WERI-Rb-1 (cell line): ENCODE measurements around the gene STPG4.

Experiments
- DNase-seq: peaks from one replicate; pipeline ENCODE4 v3.0.0-alpha.2; 2020
- H3K27ac ChIP-seq: fragments of 250-450 bp; sonication (Bioruptor Pico); 2 replicates; pipeline ENCODE4 v1.5.1; 2020; ENCODE audit warnings: mild to moderate bottlenecking, moderate library complexity
- H3K27me3 ChIP-seq: fragments of 250-450 bp; sonication (Bioruptor Pico); 2 replicates; pipeline ENCODE4 v1.5.1; 2021; ENCODE audit warnings: mild to moderate bottlenecking, low read depth, moderate library complexity; ENCODE audit not compliant: insufficient read depth, severe bottlenecking
- H3K36me3 ChIP-seq: fragments of 250-450 bp; sonication (Bioruptor Pico); 2 replicates; pipeline ENCODE4 v1.5.1; 2020; ENCODE audit warnings: mild to moderate bottlenecking, moderate library complexity
- H3K4me3 ChIP-seq: 2 replicates; pipeline ENCODE4 v1.5.1; 2011; ENCODE audit warnings: low read depth, mild to moderate bottlenecking, control low read depth, low read length
- H3K9me3 ChIP-seq: fragments of 250-450 bp; sonication (Bioruptor Pico); 2 replicates; pipeline ENCODE4 v1.5.1; 2021; ENCODE audit warnings: mild to moderate bottlenecking, moderate library complexity; ENCODE audit not compliant: severe bottlenecking
- TF ChIP-seq, protein P1 (sequence below): IDR thresholded peaks from 2 replicates; pipeline ENCODE4 v1.5.1; 2011; ENCODE audit warnings: low read depth, mild to moderate bottlenecking, control low read depth, inconsistent platforms, low read length

The STPG4 gene

GRCh38 chr2:47056868-47057686, 98.0 kb downstream of the STPG4 start:
- H3K9me3 ChIP-seq, result no peaks in the 10 kb centered on the region
- H3K4me3 ChIP-seq, result no peak overlapping the region
- TF ChIP-seq, protein P1, sequence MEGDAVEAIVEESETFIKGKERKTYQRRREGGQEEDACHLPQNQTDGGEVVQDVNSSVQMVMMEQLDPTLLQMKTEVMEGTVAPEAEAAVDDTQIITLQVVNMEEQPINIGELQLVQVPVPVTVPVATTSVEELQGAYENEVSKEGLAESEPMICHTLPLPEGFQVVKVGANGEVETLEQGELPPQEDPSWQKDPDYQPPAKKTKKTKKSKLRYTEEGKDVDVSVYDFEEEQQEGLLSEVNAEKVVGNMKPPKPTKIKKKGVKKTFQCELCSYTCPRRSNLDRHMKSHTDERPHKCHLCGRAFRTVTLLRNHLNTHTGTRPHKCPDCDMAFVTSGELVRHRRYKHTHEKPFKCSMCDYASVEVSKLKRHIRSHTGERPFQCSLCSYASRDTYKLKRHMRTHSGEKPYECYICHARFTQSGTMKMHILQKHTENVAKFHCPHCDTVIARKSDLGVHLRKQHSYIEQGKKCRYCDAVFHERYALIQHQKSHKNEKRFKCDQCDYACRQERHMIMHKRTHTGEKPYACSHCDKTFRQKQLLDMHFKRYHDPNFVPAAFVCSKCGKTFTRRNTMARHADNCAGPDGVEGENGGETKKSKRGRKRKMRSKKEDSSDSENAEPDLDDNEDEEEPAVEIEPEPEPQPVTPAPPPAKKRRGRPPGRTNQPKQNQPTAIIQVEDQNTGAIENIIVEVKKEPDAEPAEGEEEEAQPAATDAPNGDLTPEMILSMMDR, result no peak
- no peaks in the 10 kb centered on the region for H3K27me3 ChIP-seq
- DNase-seq, result no peak
- peak overlapping the region; percentile 78 for H3K27ac ChIP-seq
- no peaks in the 10 kb centered on the region for H3K36me3 ChIP-seq

DNA sequence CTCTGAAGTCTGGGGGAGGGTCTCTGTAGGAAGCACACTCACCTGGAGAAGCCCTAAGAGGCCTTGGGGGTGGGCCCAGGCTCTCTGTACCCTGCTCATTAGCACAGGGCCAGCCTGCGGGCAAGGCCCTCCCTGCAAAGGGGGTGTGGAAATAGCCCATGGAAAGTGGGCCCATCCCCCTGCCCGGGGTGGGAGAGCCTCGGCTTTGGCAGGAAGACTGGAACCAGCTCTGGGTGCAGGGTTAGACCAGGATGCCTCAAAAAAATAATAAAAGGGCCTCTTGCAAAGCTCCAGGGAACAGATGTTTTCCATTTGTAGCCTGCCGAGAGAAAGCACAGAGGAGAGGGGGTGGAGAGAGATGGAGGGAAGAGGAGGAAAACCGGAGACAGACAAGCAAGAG, 98.7 kb downstream of the STPG4 start:
- Histone ChIP-seq H3K36me3 (no peaks in the 10 kb centered on the region), H3K27ac (peak overlapping the region; percentile 78), H3K4me3 (no peak overlapping the region), H3K9me3 (no peaks in the 10 kb centered on the region), H3K27me3 (no peaks in the 10 kb centered on the region)
- TF ChIP-seq, protein P1, result no peak
- DNase-seq, result no peak

DNA sequence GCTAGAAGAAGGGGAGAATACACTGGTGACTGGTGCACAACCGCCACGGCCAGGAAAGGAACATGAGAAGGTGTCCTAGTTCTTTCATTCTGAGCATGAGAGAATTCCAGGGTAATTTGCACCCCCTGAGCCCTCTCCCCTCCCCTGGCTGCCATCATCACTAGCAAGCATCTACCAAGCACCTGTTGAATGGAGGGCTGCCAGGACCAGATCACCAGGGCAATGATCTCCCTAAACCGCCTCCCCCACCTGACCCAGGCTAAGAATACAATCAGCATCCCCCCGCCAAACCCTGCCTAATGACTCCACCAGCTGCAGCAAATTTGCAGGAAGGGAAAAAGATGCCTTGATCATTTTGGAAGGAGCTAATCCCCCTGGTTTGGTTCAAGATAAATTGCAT, 100.2 kb downstream of the STPG4 start:
- Histone ChIP-seq H3K9me3 (no peaks in the 10 kb centered on the region), H3K4me3 (no peak overlapping the region), H3K27ac (no peak overlapping the region), H3K27me3 (no peaks in the 10 kb centered on the region), H3K36me3 (no peaks in the 10 kb centered on the region; the same call in 1 of the 2 replicates)
- no peak for DNase-seq
- TF ChIP-seq, protein P1, result no peak

GRCh38 chr2:47054036-47054555, 101.0 kb downstream of the STPG4 start:
- Histone ChIP-seq H3K27me3 (no peaks in the 10 kb centered on the region), H3K4me3 (no peak overlapping the region), H3K36me3 (no peaks in the 10 kb centered on the region; the same call in 1 of the 2 replicates), H3K9me3 (no peaks in the 10 kb centered on the region), H3K27ac (no peak overlapping the region)
- DNase-seq, result no peak
- TF ChIP-seq, protein P1, result no peak

GRCh38 chr2:47052847-47053246, 102.3 kb downstream of the STPG4 start:
- Histone ChIP-seq H3K27ac (no peak overlapping the region), H3K27me3 (no peaks in the 10 kb centered on the region), H3K9me3 (no peaks in the 10 kb centered on the region), H3K36me3 (no peaks in the 10 kb centered on the region; the same call in 1 of the 2 replicates), H3K4me3 (no peak overlapping the region)
- TF ChIP-seq, protein P1, result no peak
- DNase-seq, result no peak
